ENCODE measurements around the gene HAVCR2. TPM values are rescaled to one million over a fixed set of nuclear protein-coding genes. Genes with fewer than 3 reads are reported as not detected.

Gene HAVCR2
- total and polyA plus RNA-seq, 2 of the 13 experiments (the other 11 are each of a cell fraction or from before 2014, with no cell fraction given): 0.07 to 0.16 TPM

DNA sequence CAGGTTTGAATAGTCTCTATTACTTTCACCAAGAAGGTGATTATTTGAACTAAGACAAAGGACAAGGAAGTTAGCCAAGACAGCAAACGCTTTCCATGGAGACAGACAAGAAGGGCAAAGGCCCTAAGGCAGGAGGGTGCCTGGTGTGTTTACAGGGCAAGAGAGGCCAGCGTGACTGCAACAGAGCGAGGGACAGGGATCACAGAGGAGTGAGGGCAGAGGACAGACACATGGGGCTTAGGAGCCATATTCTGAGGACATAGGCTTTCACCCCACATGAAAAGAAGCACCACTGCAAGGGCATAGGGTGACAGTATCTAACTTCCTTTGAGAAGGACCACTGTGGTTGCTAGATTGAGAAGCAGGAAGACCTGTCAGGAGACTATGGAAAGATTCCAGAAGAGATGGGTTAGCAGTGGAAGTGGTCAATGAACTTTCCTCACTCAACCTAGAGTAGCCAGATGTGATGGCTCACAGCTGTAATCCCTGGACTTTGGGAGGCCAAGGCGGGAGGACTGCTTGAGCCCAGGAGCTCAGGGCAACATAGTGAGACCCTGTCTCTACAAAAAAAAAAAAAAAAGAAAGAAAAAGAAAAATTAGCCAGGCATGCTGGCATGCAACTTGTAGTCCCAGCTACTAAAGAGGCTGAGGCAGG lies 44.9 kb downstream of the HAVCR2 start (continued):
- no peak for TF ChIP-seq CENPT (CRISPR knock-in tag; IDR thresholded peaks at IDR 0.05; ENCODE audit: low read depth)
- TF ChIP-seq SNAPC2 (CRISPR knock-in tag; IDR thresholded peaks at IDR 0.05): no peak
- no peak for TF ChIP-seq NAIF1 (CRISPR knock-in tag; IDR thresholded peaks at IDR 0.05; ENCODE audit: borderline replicate concordance)
- no peak for TF ChIP-seq ZNF644 (CRISPR knock-in tag; IDR thresholded peaks at IDR 0.05; ENCODE audit: low read depth)
- TF ChIP-seq, protein P1, sequence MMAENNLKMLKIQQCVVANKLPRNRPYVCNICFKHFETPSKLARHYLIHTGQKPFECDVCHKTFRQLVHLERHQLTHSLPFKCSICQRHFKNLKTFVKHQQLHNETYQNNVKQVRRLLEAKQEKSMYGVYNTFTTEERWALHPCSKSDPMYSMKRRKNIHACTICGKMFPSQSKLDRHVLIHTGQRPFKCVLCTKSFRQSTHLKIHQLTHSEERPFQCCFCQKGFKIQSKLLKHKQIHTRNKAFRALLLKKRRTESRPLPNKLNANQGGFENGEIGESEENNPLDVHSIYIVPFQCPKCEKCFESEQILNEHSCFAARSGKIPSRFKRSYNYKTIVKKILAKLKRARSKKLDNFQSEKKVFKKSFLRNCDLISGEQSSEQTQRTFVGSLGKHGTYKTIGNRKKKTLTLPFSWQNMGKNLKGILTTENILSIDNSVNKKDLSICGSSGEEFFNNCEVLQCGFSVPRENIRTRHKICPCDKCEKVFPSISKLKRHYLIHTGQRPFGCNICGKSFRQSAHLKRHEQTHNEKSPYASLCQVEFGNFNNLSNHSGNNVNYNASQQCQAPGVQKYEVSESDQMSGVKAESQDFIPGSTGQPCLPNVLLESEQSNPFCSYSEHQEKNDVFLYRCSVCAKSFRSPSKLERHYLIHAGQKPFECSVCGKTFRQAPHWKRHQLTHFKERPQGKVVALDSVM (CRISPR knock-in tag; IDR thresholded peaks at IDR 0.05): peak; percentile 95
- no peak for TF ChIP-seq ZNF256 (CRISPR knock-in tag; conservative IDR thresholded peaks at IDR 0.05)
- TF ChIP-seq ZNF777 (CRISPR knock-in tag; IDR thresholded peaks at IDR 0.05): no peak
- no peak for TF ChIP-seq HDAC2 (CRISPR knock-in tag; IDR thresholded peaks at IDR 0.05)
- TF ChIP-seq, protein P2, sequence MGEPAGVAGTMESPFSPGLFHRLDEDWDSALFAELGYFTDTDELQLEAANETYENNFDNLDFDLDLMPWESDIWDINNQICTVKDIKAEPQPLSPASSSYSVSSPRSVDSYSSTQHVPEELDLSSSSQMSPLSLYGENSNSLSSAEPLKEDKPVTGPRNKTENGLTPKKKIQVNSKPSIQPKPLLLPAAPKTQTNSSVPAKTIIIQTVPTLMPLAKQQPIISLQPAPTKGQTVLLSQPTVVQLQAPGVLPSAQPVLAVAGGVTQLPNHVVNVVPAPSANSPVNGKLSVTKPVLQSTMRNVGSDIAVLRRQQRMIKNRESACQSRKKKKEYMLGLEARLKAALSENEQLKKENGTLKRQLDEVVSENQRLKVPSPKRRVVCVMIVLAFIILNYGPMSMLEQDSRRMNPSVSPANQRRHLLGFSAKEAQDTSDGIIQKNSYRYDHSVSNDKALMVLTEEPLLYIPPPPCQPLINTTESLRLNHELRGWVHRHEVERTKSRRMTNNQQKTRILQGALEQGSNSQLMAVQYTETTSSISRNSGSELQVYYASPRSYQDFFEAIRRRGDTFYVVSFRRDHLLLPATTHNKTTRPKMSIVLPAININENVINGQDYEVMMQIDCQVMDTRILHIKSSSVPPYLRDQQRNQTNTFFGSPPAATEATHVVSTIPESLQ (CRISPR knock-in tag; conservative IDR thresholded peaks at IDR 0.05): no peak
- TF ChIP-seq, protein P3, sequence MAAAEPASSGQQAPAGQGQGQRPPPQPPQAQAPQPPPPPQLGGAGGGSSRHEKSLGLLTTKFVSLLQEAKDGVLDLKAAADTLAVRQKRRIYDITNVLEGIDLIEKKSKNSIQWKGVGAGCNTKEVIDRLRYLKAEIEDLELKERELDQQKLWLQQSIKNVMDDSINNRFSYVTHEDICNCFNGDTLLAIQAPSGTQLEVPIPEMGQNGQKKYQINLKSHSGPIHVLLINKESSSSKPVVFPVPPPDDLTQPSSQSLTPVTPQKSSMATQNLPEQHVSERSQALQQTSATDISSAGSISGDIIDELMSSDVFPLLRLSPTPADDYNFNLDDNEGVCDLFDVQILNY (CRISPR knock-in tag; conservative IDR thresholded peaks at IDR 0.05): no peak
- TF ChIP-seq, protein P4, sequence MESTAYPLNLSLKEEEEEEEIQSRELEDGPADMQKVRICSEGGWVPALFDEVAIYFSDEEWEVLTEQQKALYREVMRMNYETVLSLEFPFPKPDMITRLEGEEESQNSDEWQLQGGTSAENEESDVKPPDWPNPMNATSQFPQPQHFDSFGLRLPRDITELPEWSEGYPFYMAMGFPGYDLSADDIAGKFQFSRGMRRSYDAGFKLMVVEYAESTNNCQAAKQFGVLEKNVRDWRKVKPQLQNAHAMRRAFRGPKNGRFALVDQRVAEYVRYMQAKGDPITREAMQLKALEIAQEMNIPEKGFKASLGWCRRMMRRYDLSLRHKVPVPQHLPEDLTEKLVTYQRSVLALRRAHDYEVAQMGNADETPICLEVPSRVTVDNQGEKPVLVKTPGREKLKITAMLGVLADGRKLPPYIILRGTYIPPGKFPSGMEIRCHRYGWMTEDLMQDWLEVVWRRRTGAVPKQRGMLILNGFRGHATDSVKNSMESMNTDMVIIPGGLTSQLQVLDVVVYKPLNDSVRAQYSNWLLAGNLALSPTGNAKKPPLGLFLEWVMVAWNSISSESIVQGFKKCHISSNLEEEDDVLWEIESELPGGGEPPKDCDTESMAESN (CRISPR knock-in tag; conservative IDR thresholded peaks at IDR 0.05): no peak
- no peak for TF ChIP-seq NFATC3 (CRISPR knock-in tag; IDR thresholded peaks at IDR 0.05)
- TF ChIP-seq, protein P5, sequence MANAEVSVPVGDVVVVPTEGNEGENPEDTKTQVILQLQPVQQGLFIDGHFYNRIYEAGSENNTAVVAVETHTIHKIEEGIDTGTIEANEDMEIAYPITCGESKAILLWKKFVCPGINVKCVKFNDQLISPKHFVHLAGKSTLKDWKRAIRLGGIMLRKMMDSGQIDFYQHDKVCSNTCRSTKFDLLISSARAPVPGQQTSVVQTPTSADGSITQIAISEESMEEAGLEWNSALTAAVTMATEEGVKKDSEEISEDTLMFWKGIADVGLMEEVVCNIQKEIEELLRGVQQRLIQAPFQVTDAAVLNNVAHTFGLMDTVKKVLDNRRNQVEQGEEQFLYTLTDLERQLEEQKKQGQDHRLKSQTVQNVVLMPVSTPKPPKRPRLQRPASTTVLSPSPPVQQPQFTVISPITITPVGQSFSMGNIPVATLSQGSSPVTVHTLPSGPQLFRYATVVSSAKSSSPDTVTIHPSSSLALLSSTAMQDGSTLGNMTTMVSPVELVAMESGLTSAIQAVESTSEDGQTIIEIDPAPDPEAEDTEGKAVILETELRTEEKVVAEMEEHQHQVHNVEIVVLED (CRISPR knock-in tag; IDR thresholded peaks at IDR 0.05; ENCODE audit: borderline replicate concordance): no peak
- TF ChIP-seq, protein P6, sequence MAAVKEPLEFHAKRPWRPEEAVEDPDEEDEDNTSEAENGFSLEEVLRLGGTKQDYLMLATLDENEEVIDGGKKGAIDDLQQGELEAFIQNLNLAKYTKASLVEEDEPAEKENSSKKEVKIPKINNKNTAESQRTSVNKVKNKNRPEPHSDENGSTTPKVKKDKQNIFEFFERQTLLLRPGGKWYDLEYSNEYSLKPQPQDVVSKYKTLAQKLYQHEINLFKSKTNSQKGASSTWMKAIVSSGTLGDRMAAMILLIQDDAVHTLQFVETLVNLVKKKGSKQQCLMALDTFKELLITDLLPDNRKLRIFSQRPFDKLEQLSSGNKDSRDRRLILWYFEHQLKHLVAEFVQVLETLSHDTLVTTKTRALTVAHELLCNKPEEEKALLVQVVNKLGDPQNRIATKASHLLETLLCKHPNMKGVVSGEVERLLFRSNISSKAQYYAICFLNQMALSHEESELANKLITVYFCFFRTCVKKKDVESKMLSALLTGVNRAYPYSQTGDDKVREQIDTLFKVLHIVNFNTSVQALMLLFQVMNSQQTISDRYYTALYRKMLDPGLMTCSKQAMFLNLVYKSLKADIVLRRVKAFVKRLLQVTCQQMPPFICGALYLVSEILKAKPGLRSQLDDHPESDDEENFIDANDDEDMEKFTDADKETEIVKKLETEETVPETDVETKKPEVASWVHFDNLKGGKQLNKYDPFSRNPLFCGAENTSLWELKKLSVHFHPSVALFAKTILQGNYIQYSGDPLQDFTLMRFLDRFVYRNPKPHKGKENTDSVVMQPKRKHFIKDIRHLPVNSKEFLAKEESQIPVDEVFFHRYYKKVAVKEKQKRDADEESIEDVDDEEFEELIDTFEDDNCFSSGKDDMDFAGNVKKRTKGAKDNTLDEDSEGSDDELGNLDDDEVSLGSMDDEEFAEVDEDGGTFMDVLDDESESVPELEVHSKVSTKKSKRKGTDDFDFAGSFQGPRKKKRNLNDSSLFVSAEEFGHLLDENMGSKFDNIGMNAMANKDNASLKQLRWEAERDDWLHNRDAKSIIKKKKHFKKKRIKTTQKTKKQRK (IDR thresholded peaks at IDR 0.05; ENCODE audit: low read length): no peak
- TF ChIP-seq DPF2 (CRISPR knock-in tag; IDR thresholded peaks at IDR 0.05; ENCODE audit: borderline replicate concordance, low read depth): no peak
- TF ChIP-seq ATF7-NPFF (CRISPR knock-in tag; IDR thresholded peaks at IDR 0.05; ENCODE audit: low read depth): no peak
- no peak for TF ChIP-seq YY1 (IDR thresholded peaks at IDR 0.05; ENCODE audit: insufficient read depth, insufficient replicate concordance, low read depth, low read length)

Data from HepG2 (cell line).